Endometrium (tissue), 2 donors: Measurements from ENCODE around the gene FOXQ1.
"Not testable (repeated sequence)": the region's sequence is repeated elsewhere in the genome, so short reads cannot be mapped to it uniquely, and the experiment has no call there.

Source experiments
- FAIRE-seq: peaks from 2 replicates; lab custom pipeline; 2012; peaks lifted over from hg19 to GRCh38; lab: Jason Lieb, UNC
- donor health status: control.
- donor health status: control.

Gene FOXQ1

GRCh38 chr6:1322156-1322555, 10.3 kb downstream of the FOXQ1 start:
- no peak for FAIRE-seq

- FAIRE-seq: no peak
These were observed 10.9 kb downstream of the FOXQ1 start for GRCh38 chr6:1322696-1323219.

- FAIRE-seq: no peak
These were observed 13.0 kb downstream of the FOXQ1 start for GRCh38 chr6:1324936-1325335.

- no peak for FAIRE-seq
These were observed 13.8 kb downstream of the FOXQ1 start for GRCh38 chr6:1325461-1326309.

GRCh38 chr6:1326535-1327121, 14.7 kb downstream of the FOXQ1 start:
- FAIRE-seq: no peak

- no peak for FAIRE-seq
These were observed 15.7 kb downstream of the FOXQ1 start for GRCh38 chr6:1327630-1328029.

GRCh38 chr6:1328129-1328800, 16.4 kb downstream of the FOXQ1 start:
- no peak for FAIRE-seq

GRCh38 chr6:1329708-1330107, 17.8 kb downstream of the FOXQ1 start:
- FAIRE-seq: no peak

GRCh38 chr6:1334684-1335083, 22.8 kb downstream of the FOXQ1 start:
- FAIRE-seq: no peak

- no peak for FAIRE-seq
These were observed 23.6 kb downstream of the FOXQ1 start for GRCh38 chr6:1335367-1336037.

GRCh38 chr6:1336246-1336843, 24.4 kb downstream of the FOXQ1 start:
- no peak for FAIRE-seq

- no peak for FAIRE-seq
These were observed 25.9 kb downstream of the FOXQ1 start for GRCh38 chr6:1337791-1338190.

GRCh38 chr6:1346101-1346500, 34.2 kb downstream of the FOXQ1 start:
- FAIRE-seq: no peak

- no peak for FAIRE-seq
These were observed 34.7 kb downstream of the FOXQ1 start for GRCh38 chr6:1346558-1347091.

GRCh38 chr6:1347161-1347560, 35.3 kb downstream of the FOXQ1 start:
- FAIRE-seq: no peak

GRCh38 chr6:1348675-1349074, 36.8 kb downstream of the FOXQ1 start:
- no peak for FAIRE-seq

GRCh38 chr6:1349655-1350054, 37.8 kb downstream of the FOXQ1 start:
- no peak for FAIRE-seq

- FAIRE-seq: no peak
These were observed 39.6 kb downstream of the FOXQ1 start for GRCh38 chr6:1351381-1352008.

GRCh38 chr6:1355068-1355467, 43.2 kb downstream of the FOXQ1 start:
- FAIRE-seq: not testable (repeated sequence)

GRCh38 chr6:1361717-1362116, 49.8 kb downstream of the FOXQ1 start:
- FAIRE-seq: not testable (repeated sequence)

GRCh38 chr6:1362643-1363042, 50.7 kb downstream of the FOXQ1 start:
- FAIRE-seq: no peak
